GM19035 (cell line): ENCODE results near the gene LTV1.
"Not testable (repeated sequence)": the region's sequence is repeated elsewhere in the genome, so short reads cannot be mapped to it uniquely, and the experiment has no call there.

Source experiments
- ATAC-seq: cut with Tn5 transposase; IDR thresholded peaks from one replicate; pipeline ENCODE4 v1.9.1; 2021; ENCODE audit not compliant: unreplicated experiment

The LTV1 gene

DNA sequence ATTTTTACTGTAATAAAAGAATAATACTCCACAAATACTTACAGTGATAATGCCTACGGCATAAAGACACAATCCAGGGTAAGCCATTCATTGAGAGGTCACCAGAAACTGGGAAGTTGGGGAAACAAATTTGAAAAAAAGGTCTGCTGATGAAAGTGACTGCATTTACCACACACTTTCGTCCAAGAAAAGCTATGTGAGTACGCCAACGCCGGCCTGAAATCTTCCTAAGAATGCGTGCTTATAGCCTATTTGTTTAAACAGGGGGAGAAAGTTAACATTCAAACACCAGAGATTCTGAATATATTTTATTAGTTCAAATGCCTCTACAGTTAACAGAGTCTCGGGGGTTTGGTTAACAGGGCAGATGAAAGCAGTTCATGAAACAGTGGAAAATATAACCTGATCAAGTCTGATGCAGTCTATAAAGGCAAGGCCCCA, 657 bp upstream of the LTV1 start:
- peak; percentile 16 for ATAC-seq

DNA sequence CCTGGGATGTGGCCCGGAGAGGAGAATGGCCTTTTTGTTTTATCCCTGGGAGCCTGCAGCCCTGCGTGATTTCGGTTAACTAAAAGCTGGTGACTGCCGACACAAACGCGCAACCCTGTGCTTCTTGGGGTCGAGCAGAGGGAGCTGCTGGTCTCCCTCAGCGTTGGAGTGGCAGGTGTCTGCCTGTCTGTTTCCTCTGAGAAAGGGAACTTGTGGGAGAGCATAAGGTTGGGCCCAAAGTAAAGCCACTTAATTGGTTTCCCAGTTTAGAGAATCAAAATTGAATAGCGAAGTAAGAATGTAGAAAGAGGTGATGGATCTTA, 500 bp downstream of the LTV1 start:
- peak; percentile 16 for ATAC-seq

DNA sequence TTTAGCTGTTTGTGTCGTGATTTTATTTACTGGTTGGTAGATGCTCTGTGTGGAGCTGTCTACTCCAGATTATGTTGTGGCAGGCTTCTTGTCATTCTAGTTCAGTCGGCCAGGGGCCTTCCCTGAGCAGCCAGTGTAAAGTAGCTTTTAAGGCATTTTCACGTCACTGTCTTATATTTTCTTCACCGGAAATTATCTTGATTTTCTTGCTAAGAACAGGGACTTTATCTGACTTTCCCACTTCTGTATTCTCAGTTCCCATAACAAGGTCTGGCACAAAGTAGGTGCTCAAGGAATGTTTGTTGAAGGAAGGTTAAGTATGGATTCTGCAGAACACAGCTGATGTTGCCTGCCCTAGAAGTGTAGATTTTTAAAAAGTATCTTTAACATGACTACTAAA, 868 bp downstream of the LTV1 start:
- no peak for ATAC-seq

DNA sequence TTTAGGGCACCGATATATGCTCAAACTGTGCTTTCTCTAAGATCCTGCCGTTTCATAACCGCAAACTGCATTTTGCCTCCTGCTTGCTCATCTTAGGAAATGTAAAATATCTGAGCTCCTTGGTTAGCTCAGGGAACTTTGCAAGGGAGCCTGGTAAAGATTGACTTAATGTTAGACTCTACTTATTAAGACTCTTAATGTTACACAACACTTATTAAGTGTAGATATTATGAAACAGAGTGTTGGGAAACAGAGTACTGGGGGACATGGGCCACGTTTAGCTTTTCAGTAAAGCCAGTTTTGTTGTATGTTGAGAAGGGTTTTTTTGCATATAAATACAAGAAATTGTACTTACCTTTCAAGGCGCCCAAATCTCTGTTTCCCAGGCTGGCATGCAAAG, 1.9 kb downstream of the LTV1 start:
- no peak for ATAC-seq

DNA sequence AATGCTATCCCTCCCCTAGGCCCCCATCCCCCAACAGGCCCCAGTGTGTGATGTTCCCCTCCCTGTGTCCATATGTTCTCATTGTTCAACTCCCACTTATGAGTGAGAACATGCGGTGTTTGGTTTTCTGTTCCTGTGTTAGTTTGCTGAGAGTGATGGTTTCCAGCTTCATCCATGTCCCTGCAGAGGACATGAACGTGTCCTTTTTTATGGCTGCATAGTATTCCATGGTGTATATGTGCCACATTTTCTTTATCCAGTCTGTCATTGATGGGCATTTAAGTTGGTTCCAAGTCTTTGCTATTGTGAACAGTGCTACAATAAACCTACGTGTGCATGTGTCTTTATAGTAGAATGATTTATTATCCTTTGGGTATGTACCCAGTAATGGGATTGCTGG, 8.6 kb downstream of the LTV1 start:
- not testable (repeated sequence) for ATAC-seq

DNA sequence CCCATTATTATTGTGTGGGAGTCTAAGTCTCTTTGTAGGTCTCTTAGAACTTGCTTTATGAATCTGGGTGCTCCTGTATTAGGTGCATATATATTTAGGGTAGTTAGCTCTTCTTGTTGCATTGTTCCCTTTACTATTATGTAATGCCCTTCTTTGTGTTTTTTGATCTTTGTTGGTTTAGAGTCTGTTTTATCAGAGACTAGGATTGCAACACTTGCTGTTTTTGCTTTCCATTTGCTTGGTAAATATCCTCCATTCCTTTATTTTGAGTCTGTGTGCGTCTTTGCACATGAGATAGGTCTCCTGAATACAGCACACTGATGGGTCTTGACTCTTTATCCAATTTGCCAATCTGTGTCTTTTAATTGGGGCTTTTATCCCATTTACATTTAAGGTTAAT, 11.9 kb downstream of the LTV1 start:
- not testable (repeated sequence) for ATAC-seq

DNA sequence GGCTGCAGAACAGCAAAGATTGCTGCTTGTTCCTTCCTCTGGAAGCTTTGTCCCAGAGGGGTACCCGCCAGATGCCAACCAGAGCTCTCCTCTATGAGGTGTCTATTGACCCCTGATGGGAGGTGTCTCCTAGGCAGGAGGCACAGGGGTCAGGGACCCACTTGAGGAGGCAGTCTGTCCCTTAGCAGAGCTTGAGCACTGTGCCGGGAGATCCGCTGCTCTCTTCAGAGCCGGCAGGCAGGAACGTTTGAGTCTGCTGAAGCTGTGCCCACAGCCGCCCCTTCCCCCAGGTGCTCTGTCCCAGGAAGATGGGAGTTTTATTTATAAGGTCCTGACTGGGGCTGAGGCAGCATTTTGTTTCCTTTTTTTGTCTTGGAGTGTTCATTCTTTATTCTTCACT, 13.6 kb downstream of the LTV1 start:
- ATAC-seq = not testable (repeated sequence)

DNA sequence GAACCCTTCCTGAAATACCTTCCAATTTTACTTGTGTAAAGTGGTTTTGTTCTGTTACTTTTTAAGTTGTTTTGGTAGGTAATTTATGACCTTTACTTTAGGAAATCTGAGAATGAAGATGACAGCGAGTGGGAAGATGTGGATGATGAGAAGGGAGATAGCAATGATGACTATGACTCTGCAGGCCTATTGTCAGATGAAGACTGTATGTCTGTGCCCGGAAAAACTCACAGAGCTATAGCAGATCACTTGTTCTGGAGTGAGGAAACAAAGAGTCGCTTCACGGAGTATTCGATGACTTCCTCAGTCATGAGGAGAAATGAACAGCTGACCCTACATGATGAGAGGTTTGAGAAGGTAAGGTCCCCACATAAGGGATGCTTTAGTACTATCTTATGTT, 14.5 kb downstream of the LTV1 start:
- ATAC-seq = no peak

DNA sequence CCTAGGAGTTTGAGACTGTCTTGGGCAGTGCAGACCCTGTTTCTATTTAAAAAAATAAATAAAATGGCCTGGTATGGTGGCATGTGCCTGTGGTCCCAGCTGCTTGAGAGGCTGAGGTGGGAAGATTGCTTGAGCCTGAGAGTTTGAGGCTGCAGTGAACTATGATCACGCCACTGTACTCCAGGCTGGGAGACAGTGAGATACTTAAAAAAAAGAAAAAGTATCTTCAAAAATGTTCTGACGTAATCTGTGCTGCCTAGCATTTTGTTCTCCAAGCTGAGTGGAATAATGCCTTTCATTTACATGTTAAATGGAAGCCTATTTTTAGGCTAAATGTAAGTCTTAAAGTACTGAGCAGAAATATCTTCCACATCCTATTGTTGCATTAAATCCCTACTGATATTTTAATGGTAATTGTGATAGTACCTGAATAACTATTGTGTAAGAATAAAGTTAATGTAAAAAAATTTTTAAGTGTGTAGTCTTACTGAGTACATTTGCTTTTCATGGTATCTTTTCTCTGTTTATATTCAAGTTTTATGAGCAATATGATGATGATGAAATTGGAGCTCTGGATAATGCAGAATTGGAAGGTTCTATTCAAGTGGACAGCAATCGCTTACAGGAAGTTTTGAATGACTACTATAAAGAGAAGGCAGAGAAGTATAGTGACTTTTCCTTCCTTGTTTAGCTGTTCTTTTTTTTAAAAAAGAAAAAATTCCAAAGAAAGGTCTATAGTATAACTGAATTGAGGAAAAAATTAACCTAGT, 16.9 kb downstream of the LTV1 start:
- no peak for ATAC-seq

DNA sequence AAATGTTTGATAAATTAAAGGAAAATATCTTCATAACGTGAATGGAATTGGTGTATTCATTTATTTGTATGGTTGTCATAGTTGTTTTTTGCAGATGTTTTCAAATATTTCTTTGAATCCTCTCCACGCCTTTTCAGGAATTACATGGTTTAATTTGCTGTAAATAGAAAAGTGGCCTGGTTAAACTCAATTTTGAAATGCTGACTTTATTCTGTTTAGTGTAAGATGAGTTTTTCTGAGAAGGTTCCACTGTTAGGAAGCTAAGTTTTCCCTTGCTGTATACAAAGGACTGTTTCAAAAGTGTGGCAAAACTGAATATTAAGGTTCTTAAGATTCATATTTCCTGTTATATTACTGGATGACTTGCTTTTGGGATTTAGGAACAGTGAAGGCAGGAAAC, 20.6 kb downstream of the LTV1 start:
- ATAC-seq = no peak

DNA sequence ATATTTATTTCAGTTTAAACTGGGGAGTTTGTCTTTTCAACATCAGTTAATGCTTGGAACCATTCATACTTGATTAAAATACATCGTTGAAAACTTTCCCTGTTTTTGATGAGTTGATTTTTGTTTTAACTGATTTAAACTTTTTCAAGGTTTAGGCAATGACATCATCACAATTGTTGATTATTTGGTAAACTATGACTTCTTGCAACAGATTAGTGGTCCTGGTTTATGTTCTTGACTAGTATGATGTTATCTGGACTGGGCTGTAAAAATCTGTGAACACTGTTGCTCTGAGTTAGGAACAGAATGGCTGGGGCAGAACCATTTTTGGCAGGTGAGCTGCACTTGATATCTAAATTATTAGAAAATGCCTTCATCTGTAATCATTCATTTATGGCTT, 21.1 kb downstream of the LTV1 start, which contains the start of gene ZC2HC1B:
ZC2HC1B (plus strand) TSS at position 241 of the 400 bp plus-strand sequence; CDS start at position 307, 66 bp downstream.
- no peak for ATAC-seq

DNA sequence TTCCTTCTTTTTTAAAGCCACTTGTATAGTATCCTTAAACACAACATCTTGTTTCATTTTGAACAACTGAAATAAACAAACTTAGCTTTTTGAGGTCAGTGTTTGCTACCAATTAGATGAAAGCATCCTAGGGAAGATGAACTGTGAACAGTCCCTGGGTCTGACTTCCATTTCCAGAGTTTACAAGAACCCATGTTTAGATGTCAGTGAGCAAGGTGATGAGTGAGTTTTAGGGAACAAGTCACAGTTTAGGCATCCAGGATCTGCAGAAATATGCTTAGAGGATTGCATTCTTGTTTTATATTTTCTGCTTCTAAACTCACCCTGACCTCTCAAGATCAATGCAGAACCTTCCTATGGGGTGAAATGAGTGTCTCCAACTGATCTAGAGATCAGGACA, 24.1 kb downstream of the LTV1 start:
- ATAC-seq = no peak

DNA sequence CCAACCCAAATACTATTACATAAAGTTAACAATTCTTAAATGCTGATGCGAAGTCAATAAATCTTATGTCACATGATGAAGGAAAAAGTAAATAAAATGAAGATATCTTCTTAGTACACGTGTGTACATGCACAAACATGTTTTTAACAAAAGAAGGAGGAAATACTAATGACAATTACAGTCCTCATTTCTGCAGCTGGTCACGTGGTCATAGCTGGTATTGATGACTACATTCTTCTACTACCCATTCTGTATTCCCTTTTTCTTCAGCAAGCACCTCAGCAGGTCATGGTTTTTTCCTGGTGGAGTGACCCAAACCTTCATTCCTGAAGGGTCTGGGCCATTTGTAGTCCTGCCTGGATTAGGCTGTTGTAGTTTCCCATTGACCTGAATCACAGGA, 25.7 kb downstream of the LTV1 start:
- not testable (repeated sequence) for ATAC-seq

DNA sequence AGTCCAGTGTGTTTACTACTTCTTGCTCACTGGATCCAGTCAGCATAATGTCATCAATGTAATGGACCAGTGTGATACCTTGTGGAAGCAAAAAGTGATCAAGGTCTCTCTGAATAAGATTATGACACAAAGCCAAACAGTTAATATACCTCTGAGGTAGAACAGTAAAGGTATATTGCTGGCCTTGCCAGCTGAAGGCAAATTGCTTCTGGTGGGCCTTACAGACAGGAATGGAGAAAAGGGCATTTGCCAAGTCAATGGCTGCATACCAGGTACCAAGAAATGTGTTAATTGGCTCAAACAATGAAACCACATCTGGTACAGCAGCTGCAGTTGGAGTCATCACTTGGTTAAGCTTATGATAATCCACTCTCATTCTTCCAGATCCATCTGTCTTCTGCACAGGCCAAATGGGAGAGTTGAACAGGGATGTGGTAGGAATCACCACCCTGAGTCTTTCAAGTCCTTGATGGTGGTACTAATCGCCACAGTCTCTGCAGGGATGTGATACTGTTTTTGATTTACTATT, 28.1 kb downstream of the LTV1 start:
- not testable (repeated sequence) for ATAC-seq

DNA sequence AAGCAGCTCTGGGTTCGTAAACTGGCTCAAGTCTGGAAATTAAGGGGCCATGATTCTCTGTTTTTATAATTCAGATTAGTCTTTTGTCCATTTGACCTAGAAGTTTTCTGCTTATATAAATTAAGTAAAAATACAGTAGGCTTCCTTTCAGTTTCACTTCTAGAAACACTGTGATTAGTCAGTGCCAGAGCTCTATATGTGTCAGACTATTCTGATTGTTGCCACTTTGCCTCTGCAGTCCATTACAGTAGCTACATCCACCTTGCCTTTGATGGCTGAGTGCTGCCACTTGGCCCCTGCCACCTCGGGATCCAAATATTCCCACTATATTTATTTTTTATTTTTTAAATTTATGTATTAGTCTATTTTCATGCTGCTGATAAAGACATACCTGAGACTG, 29.1 kb downstream of the LTV1 start:
- peak; percentile 95 for ATAC-seq

DNA sequence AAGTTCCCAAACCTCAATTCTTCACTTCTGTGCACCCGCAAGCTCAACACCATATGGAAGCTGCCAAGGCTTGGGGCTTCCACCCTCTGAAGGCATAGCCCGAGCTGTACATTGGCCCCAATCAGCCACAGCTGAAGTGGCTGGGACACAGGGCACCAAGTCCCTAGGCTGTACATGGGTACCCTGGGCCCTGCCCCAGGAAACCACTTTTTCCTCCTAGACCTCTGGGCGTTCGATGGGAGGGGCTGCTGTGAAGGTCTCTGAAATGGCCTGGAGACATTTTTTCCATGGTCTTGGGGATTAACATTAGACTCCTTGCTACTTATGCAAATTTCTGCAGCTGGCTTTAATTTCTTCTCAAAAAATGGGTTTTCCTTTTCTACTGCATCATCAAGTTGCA, 30.5 kb downstream of the LTV1 start:
- not testable (repeated sequence) for ATAC-seq

DNA sequence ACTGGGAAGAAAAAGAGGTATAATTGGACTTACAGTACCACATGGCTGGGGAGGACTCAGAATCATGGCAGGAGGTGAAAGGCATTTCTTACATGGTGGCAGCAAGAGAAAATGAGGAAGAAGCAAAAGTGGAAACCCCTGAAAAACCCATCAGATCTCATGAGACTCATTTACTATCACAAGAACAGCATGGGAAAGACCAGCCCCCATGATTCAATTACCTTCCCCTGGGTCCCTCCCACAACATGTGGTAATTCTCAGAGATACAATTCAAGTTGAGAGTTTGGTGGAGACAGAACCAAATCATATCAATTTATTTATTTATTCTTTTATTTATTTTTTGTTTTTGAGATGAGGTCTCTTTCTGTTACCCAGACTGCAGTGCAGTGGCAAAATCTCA, 31.4 kb downstream of the LTV1 start:
- not testable (repeated sequence) for ATAC-seq

DNA sequence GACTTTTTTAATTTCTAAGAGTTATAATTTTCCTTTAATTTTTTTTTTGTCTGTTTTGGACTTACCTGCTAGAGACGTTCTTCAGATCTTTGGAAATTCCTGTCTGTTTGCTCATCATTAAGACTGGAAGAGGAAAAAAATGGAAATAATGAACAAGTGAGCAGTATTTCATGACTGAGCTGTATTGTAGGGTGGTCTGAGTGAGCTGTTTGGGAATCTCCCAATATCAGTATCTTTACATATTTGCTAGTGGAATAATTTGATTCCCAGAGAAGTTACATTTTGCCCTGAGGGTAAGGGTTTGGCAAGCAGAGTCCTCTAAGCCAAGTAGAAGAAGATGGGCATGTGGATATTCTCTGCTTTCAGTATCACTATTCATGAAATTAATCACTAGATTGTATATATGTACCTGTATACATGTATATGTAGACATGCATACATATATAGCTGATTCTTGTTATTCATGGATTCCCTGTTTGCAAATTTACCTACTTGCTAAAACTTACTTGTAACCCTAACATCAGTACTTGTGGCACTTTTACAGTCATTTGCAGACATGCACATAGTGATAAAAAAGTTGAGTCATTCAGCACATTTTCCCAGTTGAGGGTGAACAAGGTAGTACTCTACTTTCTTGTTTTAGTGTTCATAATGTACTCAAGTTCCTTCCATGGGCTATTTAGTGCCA, 34.6 kb downstream of the LTV1 start:
- ATAC-seq = no peak

DNA sequence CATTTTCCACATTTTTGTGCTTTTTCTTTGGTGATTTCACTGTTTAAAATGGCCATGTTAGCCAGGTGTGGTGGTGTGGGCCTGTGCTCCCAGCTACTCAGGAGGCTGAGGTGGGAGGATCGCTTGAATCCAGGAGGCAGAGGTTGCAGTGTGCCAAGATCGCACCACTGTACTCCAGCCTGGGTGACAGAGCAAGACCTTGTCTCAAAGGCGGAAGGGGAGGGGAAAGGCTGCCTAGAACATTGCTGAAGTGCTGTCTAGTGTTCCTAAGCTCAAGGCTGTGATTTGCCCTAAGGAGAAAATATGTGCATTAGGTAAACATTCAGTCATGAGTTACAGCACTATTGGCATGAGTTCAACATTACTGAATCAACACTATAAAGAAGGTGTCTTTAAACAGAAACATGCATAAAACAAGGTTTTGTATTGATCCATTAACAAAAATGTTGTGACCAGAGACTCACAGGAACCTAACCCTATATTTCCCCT, 35.2 kb downstream of the LTV1 start:
- no peak for ATAC-seq

DNA sequence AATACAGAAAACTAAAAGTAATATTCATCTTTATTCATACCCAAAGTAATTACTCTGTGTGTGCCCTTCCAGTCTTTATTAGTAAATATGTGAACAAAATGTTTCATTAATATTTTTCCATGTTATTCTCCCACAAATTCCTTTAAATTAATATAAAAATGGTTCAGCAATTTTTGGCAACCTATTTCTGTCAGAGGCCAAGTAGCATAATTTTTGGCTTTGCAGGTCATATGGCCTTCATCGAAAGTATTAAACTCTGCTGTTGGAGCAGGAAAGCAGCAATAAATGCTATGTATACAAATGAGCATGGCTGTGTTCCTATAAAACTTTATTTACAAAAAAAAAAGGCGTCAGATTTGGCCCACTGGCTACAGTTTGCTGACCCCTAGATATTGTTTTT, 37.3 kb downstream of the LTV1 start:
- ATAC-seq = no peak

DNA sequence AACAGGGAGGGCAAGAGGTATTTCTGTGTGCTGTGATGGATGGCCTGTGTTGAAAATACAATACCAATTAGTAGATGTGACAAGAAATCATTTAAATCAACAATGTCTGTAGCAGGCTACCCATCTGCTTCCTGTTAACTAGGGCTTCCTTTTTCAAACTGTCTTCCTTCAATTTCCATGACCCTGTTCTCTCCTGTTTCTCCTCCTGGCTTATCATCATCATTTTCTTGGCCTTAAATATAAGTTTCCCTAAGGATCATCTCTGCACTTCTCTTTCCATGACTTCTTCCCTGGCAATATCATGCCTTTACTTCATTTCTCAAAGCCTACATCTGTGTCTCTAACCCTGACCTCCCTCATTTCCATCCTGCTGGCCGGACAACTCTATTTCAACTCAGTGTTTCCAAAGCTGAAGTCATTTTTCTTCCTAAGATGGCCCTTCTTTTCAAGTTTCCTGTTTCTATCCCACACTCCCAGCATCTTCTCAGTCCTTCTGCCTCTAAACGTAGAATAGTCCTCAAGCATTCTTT, 39.3 kb downstream of the LTV1 start:
- ATAC-seq = no peak
